ENCODE results near the gene SLC26A9. TPM values are rescaled to one million over a fixed set of nuclear protein-coding genes. Genes with fewer than 3 reads are reported as not detected.

SLC26A9 gene
- total and polyA plus RNA-seq, 2 donors (not counting 1 experiment from before 2014, with no cell fraction given): not detected

GRCh38 chr1:205939690-205940330 lies 3.4 kb downstream of the SLC26A9 start:
- peaks cover 23% of the 10 kb centered on the region for H3K27me3 ChIP-seq (ENCODE audit: control insufficient read depth, insufficient read depth, low read length)
- peaks cover 3% of the 10 kb centered on the region for H3K4me1 ChIP-seq (ENCODE audit: control insufficient read depth, extremely low read depth, insufficient read depth, low read length)
- H3K36me3 ChIP-seq (ENCODE audit: control insufficient read depth, insufficient read depth, low read length): no peaks in the 10 kb centered on the region
- H3K27ac ChIP-seq (ENCODE audit: insufficient read depth, low read length): no peak overlapping the region
- no peaks in the 10 kb centered on the region for H4K20me1 ChIP-seq (ENCODE audit: control insufficient read depth, extremely low read depth, insufficient read depth, low read length)
- H3K4me3 ChIP-seq (replicated peaks in 1 of 4; ENCODE audit: control extremely low read depth in 1 of 4, insufficient read depth in 1 of 4, low read depth in 3 of 4, low read length in 4 of 4): no peak overlapping the region
- no peak for TF ChIP-seq EZH2 (IDR thresholded peaks at IDR 0.05; ENCODE audit: low read length, missing control alignments)
- TF ChIP-seq, protein P1, sequence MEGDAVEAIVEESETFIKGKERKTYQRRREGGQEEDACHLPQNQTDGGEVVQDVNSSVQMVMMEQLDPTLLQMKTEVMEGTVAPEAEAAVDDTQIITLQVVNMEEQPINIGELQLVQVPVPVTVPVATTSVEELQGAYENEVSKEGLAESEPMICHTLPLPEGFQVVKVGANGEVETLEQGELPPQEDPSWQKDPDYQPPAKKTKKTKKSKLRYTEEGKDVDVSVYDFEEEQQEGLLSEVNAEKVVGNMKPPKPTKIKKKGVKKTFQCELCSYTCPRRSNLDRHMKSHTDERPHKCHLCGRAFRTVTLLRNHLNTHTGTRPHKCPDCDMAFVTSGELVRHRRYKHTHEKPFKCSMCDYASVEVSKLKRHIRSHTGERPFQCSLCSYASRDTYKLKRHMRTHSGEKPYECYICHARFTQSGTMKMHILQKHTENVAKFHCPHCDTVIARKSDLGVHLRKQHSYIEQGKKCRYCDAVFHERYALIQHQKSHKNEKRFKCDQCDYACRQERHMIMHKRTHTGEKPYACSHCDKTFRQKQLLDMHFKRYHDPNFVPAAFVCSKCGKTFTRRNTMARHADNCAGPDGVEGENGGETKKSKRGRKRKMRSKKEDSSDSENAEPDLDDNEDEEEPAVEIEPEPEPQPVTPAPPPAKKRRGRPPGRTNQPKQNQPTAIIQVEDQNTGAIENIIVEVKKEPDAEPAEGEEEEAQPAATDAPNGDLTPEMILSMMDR (conservative IDR thresholded peaks at IDR 0.05 in 1 of 2, IDR thresholded peaks at IDR 0.05 in 1 of 2; ENCODE audit: low read depth in 1 of 2, low read length in 2 of 2): no peak
- DNase-seq (ENCODE audit: low read depth in 2 of 2): no peak
- H2AFZ ChIP-seq (ENCODE audit: low read length): no peak overlapping the region
- H3K79me2 ChIP-seq (ENCODE audit: control insufficient read depth, insufficient read depth, low read length): no peaks in the 10 kb centered on the region
- no peak overlapping the region for H3K9ac ChIP-seq (ENCODE audit: insufficient read depth, low read length)
- no peaks in the 10 kb centered on the region for H3K9me3 ChIP-seq (ENCODE audit: control insufficient read depth, insufficient read depth, low read depth, low read length)
- H3K4me2 ChIP-seq (ENCODE audit: extremely low read depth, insufficient read depth, low read length): no peak overlapping the region

GRCh38 chr1:205938682-205939081 lies 4.6 kb downstream of the SLC26A9 start:
- Histone ChIP-seq H3K9ac (ENCODE audit: insufficient read depth, low read length) (no peak overlapping the region), H3K36me3 (ENCODE audit: control insufficient read depth, insufficient read depth, low read length) (no peaks in the 10 kb centered on the region), H3K4me3 (replicated peaks in 1 of 4; ENCODE audit: control extremely low read depth in 1 of 4, insufficient read depth in 1 of 4, low read depth in 3 of 4, low read length in 4 of 4) (no peak overlapping the region), H4K20me1 (ENCODE audit: control insufficient read depth, extremely low read depth, insufficient read depth, low read length) (no peaks in the 10 kb centered on the region), H3K27ac (ENCODE audit: insufficient read depth, low read length) (no peak overlapping the region), H2AFZ (ENCODE audit: low read length) (no peak overlapping the region), H3K4me1 (ENCODE audit: control insufficient read depth, extremely low read depth, insufficient read depth, low read length) (peaks cover 3% of the 10 kb centered on the region), H3K9me3 (ENCODE audit: control insufficient read depth, insufficient read depth, low read depth, low read length) (no peaks in the 10 kb centered on the region), H3K79me2 (ENCODE audit: control insufficient read depth, insufficient read depth, low read length) (no peaks in the 10 kb centered on the region), H3K27me3 (ENCODE audit: control insufficient read depth, insufficient read depth, low read length) (peaks cover 18% of the 10 kb centered on the region), H3K4me2 (ENCODE audit: extremely low read depth, insufficient read depth, low read length) (no peak overlapping the region)
- TF ChIP-seq EZH2 (IDR thresholded peaks at IDR 0.05; ENCODE audit: low read length, missing control alignments): no peak
- TF ChIP-seq, protein P1 (conservative IDR thresholded peaks at IDR 0.05 in 1 of 2, IDR thresholded peaks at IDR 0.05 in 1 of 2; ENCODE audit: low read depth in 1 of 2, low read length in 2 of 2): no peak
- no peak for DNase-seq (ENCODE audit: low read depth in 2 of 2)

- Histone ChIP-seq H3K4me3 (replicated peaks in 1 of 4; ENCODE audit: control extremely low read depth in 1 of 4, insufficient read depth in 1 of 4, low read depth in 3 of 4, low read length in 4 of 4) (no peak overlapping the region), H3K4me1 (ENCODE audit: control insufficient read depth, extremely low read depth, insufficient read depth, low read length) (peaks cover 3% of the 10 kb centered on the region), H3K9ac (ENCODE audit: insufficient read depth, low read length) (no peak overlapping the region), H3K27ac (ENCODE audit: insufficient read depth, low read length) (no peak overlapping the region), H4K20me1 (ENCODE audit: control insufficient read depth, extremely low read depth, insufficient read depth, low read length) (no peaks in the 10 kb centered on the region), H3K9me3 (ENCODE audit: control insufficient read depth, insufficient read depth, low read depth, low read length) (no peaks in the 10 kb centered on the region), H3K4me2 (ENCODE audit: extremely low read depth, insufficient read depth, low read length) (no peak overlapping the region), H2AFZ (ENCODE audit: low read length) (no peak overlapping the region), H3K79me2 (ENCODE audit: control insufficient read depth, insufficient read depth, low read length) (no peaks in the 10 kb centered on the region), H3K36me3 (ENCODE audit: control insufficient read depth, insufficient read depth, low read length) (no peaks in the 10 kb centered on the region), H3K27me3 (ENCODE audit: control insufficient read depth, insufficient read depth, low read length) (peaks cover 16% of the 10 kb centered on the region)
- DNase-seq (ENCODE audit: low read depth in 2 of 2): peak; percentile 28 to 86
- TF ChIP-seq EZH2 (IDR thresholded peaks at IDR 0.05; ENCODE audit: low read length, missing control alignments): no peak
- TF ChIP-seq, protein P1 (conservative IDR thresholded peaks at IDR 0.05 in 1 of 2, IDR thresholded peaks at IDR 0.05 in 1 of 2; ENCODE audit: low read depth in 1 of 2, low read length in 2 of 2): no peak
Measured at GRCh38 chr1:205936846-205937586, 6.2 kb downstream of the SLC26A9 start.
